Fibroblast of the aortic adventitia (primary cell): ENCODE data around the gene NUAK1. TPM values are rescaled to one million over a fixed set of nuclear protein-coding genes. Genes with fewer than 3 reads are reported as not detected.

Experiments
- DNase-seq: peaks from one replicate; pipeline ENCODE4 v3.0.0-alpha.2; 2010; ENCODE audit warnings: low read depth
- H3K4me3 ChIP-seq: 2 replicates; pipeline ENCODE4 v1.5.1; 2011; ENCODE audit warnings: low read depth, mild to moderate bottlenecking, control low read depth, low read length, moderate library complexity
- CTCF ChIP-seq: IDR thresholded peaks from 2 replicates; pipeline ENCODE4 v1.5.1; 2011; ENCODE audit warnings: mild to moderate bottlenecking, low read length, control low read depth, inconsistent platforms; ENCODE audit not compliant: insufficient read depth
- total RNA-seq: library from RNA; depleted of rRNA; stranded (reverse); fragments of >200 nt; gene quantifications from 2 replicates; pipeline ENCODE4 v1.2.3, GENCODE V29; 2012; ENCODE audit warnings: low replicate concordance

NUAK1 gene
- total RNA-seq, 1 donor, result 3.0 TPM

- TF ChIP-seq CTCF, result no peak
- H3K4me3 ChIP-seq, result no peak overlapping the region
- DNase-seq, result peak; percentile 62
These were observed 60.3 kb downstream of the NUAK1 start for GRCh38 chr12:106078358-106079010.

- DNase-seq, result peak; percentile 93
- no peak overlapping the region for H3K4me3 ChIP-seq
- TF ChIP-seq CTCF, result no peak
These were observed 63.9 kb downstream of the NUAK1 start for GRCh38 chr12:106074706-106075392.

- TF ChIP-seq CTCF, result no peak
- DNase-seq, result no peak
- H3K4me3 ChIP-seq, result no peak overlapping the region
These were observed 64.4 kb downstream of the NUAK1 start for GRCh38 chr12:106074361-106074705.

GRCh38 chr12:106073179-106073578 is 65.6 kb downstream of the NUAK1 start:
- no peak for DNase-seq
- H3K4me3 ChIP-seq, result no peak overlapping the region
- no peak for TF ChIP-seq CTCF

GRCh38 chr12:106072751-106073150 is 66.0 kb downstream of the NUAK1 start:
- no peak overlapping the region for H3K4me3 ChIP-seq
- TF ChIP-seq CTCF, result no peak
- DNase-seq, result no peak

DNA sequence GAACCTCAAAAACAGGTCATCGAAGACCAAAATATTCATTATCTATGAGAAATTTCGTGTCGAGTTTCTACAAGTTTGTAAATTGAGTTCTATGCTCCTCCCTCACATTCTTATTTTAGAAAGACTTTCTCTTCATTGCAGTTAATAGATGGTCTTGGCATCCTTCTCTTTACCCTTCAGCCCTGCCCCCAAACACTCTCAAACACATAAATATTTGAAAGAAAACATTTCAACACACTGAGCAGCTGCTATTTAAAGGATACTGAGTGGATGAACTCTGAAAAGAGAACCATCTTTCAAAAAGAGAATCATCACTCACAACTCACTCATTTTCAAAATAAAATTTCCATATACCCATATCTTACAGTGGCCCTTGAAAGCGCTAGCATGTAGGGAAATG is 67.1 kb downstream of the NUAK1 start:
- no peak overlapping the region for H3K4me3 ChIP-seq
- TF ChIP-seq CTCF, result no peak
- DNase-seq, result no peak
